Measurements from ENCODE around the gene CDKN2AIPNL.
"Not testable (repeated sequence)": the region's sequence is repeated elsewhere in the genome, so short reads cannot be mapped to it uniquely, and the experiment has no call there.

The CDKN2AIPNL gene

DNA sequence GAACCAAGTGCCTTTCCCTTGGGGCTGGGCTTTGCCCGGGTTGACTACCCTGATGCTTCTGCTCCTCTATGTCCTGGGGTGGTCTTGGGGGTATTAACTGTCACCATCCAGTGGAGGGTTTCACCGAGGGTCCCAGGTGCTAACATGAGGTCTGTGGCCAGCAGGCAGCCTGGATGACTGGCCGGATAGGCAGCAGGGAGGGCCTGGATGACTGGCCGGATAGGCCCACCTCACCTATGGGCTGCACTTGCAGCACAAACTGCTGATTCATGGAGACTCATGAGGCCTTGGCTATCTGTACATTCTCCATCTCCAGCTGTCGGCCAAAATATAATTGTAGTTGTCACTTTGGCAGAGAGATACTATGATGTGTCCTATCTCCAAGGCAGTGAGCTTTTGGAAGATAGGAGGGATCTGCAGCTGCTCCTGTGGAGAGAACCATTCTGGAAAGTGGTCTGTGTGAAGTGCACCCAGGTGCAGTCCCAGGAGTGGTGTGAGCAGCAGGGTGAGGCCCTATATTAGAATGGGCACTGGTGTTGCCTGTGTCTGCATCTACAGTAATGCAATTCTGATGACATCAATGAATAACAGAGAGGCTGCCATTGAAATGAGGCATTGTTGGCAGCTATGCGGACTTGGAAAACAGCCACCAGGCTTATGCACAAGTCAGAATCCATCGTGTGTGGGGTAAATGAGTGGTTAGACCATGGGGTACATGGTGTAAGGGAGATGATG, 26.3 kb upstream of the CDKN2AIPNL start:
- DNase-seq: no peak

DNA sequence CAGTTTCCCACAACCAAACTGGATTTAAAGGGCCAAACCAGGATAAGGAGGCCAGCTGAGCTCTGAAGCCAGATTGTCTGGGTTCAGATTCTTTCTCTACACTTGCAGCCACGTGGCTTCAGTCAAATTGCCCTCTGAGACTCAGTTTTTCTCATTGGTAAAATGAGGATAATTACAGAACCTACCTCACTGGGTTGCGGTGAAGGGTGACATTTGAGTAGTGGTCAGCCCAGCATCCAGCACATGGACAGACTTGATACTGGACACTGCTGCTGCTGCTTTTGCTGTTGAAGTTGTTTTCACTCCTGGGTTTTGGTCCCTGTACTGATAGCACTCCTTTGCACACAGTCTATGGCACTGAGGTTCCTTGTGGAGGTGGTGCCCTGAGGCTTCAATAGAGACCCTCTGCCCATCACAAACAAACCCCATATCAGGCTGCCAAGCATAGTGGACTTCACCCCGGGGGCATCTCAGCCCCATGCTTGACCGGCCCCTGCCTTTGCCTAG, 25.7 kb upstream of the CDKN2AIPNL start:
- no peak for DNase-seq

DNA sequence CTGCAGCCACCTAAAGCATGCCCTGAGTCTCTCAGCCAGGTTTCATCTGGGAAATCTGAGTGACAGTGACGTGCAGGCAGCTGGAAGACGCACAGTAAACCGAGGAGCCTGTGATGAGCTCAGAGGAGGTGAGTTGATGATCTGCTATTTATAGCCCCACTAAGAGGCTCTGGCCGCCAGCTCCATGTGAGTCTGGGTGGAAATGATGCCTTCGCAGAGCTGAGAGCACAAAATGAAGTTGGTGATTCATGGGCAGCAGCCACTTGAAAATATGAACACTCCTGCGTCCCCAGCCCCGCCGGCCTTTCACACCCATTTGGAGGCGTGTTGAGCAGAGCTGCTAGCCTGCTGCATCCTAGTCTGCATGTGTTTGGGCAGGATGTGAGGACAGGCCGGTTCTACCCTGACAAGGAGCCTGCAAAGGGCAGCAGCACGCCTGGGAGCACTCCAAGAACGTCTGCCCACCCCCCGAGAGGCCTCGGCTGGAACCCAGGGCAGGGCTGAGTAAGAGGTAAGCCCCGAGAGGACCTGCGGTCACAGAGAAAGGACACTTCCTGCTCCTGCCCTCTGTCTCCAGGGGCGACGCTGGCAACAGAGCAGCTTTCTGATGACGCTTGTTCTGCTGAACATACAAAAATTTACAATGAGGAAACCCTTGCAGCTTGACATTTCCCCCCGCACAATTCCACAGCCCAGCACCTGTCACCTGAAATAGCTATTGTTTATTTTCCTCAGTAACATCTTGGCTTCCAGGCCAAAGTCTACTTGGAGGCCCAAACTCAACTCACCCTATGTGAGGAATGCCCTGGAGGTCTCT, 25.1 kb upstream of the CDKN2AIPNL start:
- no peak for DNase-seq

DNA sequence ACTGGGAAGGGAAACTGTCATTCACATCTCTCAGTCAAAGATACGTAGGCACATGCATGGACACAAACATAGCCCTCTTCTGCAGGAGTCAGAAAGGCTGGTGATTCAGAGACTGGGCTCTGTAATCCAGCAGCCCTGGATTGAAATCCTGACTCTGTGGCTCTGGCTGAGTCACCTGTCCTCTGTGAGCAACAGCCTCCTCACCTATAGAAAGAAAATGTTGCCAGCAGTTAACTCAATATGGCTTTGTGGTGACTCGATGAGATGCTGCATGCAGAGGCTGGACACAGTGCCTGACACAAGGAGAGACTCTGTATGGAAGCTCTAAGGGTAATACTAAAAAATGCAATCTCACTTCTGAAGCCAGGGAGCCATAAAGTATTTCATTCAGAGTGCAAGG, 23.9 kb upstream of the CDKN2AIPNL start:
- no peak for DNase-seq

DNA sequence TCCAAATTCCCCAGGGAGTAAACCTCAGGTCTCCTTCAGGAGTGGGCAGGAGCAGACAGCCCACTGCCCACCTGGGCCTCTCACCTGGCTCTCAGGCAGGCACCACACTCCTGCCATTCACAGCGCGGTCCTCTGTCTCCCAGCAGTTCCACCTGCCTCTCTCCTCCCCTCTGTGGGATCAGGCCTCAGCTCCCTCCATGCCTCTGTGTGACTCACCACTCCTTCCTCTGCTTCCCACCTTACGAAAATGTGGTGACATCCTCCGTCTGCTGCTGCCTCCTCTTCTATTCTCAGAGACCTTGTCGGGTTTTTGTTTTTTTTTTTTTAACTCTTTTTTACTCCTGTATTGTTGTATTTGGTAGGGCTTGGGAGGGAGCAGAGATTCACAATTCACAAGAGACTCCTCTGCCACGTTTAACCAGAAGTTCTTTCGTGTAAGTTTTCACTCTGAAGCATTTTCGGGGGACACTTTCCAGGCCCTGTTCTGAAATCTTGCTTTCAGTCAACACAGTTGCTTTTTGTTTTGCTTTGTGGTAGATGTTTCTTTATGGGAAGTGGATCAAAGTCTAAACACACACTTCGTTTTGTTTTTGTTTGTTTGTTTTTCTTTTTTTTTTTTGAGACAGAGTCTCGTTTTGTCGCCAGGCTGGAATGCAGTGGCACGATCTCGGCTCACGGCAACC, 21.1 kb upstream of the CDKN2AIPNL start:
- no peak for DNase-seq

DNA sequence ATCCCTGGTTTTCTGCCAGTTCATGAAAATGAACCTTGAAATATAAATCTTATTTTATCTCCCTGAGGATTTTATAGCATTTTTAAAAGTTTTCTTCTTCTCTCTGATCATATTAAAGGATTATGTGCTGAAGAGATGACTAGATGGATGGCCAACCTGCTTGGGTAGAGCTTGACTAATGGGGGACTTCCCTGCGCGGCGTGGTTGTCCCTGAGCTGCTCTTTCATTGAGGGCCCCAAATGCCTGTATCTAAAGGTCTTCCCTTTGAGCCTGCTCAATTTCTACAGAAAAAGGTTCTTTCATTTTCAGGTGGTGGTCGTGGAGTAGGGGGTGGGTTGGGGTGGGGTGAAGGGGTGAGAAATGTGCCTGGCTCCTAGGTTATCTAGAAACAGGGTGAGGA, 20.5 kb upstream of the CDKN2AIPNL start:
- DNase-seq: no peak

DNA sequence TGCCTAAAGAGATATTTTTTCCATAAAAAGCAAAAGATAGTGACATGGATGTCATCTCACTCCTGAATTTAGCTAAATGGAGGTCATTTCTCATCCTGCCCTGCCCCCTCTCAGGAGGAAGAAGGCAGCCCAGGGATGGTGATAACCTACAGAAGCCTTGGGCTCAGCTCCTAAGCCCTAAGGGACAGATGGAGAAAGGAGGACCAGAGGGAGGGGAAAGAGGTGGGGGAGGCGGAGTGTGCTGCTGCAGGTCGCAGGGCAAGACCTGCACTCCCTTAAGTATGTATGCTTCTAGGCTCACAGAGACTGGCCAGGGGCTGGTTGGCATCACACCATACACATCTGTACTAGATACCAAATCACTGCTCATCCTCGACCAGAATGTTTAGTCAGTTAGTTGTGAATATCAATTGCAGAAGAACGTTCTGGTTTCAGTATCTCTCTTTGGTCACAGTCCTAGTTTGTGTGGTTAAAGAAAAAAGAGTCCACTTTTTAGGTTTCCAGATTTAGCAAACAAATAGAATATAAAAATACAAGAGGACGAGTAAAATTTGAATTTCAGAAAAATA, 18.4 kb upstream of the CDKN2AIPNL start:
- no peak for DNase-seq

DNA sequence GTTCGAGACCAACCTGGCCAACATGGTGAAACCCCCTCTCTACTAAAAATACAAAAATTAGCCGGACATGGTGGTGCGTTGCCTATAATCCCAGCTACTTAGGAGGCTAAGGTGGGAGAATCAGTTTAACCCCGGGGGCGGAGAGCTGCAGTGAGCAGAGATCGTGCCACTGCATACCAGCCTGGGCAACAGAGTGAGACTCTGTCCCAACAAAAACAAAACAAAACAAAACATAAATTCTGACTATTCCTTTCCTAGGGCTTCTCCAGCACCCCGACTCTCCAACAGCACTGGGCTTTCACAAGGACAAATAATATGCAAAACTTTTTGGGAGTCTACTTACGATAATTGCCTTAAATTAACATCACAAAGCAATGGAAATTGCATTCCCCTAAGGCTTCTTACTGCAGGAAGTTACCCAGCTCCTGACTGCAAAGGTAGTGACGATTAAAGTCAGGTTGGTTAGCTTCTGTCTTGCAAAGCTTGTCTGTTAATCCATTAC, 15.9 kb upstream of the CDKN2AIPNL start:
- DNase-seq: no peak

DNA sequence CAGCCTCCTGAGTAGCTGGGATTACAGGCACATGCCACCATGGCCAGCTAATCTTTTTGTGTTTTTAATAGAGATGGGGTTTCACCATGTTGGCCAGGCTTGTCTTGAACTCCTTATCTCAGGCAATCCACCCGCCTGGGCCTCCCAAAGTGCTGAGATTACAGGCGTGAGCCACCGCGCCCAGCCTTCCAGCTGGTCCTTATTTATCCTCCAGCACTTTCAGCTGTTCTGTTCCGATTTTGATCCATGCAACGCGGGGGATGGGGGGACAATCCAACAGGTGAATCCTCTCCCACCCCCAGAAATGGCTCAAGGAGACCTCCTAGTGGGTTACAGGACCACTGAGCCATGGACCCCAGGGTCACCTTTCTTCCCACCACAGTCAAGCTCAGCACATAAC, 14.7 kb upstream of the CDKN2AIPNL start:
- DNase-seq: no peak

DNA sequence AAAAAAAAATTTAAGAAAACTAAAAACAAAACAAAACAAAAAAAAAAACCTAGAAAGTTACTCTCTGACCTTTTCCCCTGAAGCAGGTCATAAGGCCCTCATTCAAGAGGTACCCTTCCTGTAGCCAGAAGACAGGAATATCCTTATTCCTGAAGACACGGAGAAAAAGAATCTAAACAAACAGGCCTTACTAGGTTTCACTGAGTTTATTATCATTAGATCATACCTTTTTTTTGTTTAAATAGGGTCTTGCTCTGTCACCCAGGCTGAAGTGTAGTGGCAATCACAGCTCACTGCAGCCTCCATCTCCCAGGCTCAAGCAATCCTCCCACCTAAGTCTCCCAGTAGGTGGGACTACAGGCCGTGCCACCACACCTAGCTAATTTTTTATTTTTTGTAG, 11.7 kb upstream of the CDKN2AIPNL start:
- no peak for DNase-seq

DNA sequence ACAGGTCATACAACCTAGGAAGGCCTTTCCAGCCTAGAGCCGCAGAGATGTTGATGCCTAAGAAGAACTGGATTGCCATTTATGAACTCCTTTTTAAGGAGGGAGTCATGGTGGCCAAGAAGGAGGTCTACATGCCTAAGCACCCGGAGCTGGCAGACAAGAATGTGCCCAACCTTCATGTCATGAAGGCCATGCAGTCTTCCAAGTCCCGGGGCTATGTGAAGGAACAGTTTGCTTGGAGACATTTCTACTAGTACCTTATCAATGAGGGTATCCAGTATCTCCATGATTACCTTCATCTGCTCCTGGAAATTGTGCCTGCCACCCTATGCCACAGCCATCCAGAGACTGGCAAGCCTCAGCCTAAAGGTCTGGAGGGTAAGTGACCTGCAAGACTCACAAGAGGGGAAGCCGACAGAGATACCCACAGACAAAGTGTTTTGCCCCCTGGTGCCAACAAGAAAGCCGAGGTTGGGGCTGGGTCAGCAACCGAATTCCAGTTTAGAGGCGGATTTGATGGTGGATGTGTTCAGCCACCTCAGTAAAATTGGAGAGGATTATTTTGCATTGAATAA, 11.2 kb upstream of the CDKN2AIPNL start:
- no peak for DNase-seq

DNA sequence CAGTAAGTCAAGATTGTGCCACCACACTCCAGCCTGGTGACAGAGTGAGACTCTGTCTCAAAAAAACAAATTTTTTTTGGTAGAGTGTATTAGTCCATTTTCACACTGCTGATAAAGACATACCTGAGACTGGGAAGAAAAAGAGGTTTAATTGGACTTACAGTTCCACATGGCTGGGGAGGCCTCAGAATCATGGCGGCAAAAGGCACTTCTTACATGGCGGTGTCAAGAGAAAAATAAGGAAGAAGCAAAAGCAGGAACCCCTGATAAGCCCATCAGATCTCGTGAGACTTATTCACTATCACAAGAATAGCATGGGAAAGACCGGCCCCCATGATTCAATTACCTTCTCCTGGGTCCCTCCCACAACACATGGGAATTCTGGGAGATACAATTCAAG, 9.4 kb upstream of the CDKN2AIPNL start:
- not testable (repeated sequence) for DNase-seq

DNA sequence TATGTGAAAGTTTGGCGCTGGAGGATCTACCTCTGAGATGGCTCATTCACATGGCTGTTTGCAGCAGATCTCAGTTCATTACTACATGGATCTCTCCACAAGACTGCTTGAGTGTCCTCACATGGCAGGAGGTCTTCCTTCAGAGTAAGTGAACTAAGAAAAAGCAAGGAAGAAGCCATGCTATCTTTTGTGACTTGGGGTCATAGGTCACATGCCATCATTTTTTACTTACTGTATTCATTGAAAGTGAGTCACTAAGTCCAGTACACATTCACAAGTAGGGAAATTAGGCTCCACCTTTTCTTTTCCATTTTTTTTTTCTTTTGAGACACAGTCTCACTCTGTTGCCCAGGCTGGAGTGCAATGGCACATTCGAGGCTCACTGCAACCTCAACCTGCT, 8.7 kb upstream of the CDKN2AIPNL start:
- no peak for DNase-seq

DNA sequence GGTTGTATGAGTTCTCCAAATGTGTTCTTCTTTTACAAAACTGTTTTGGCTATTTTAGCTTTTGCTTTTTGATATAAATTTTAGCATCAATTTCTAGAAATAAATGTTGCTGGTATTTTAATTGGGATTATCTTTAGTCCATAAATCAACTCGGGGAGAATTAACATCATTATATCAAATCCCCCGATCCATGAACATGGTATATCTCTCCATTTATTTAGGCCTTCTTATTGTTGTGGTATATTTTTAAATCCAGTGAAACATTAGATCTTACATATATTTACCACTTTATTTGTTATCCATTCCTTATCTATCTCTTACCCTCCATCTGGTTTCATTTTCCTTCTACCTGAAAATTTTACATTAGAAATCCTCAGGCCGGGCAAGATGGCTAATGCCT, 7.3 kb upstream of the CDKN2AIPNL start:
- no peak for DNase-seq

DNA sequence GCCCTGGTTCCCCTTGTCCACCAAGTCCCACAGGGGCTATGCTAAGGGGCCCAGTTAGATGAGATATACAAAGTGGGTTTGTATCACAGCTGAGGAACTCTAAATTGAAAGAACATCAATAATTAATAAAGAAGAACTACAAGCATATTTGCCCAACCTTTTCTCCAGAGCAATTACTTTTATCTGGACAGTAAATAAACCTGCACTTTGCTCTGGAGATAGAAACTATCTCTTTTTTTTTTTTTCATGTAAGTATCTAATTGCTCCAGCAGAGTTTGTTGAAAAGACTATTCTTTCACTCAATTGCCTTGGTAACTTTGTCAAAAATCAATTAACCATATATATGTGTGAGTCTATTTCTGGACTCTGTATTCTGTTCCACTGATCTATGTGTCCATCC, 6.0 kb upstream of the CDKN2AIPNL start:
- DNase-seq: no peak

DNA sequence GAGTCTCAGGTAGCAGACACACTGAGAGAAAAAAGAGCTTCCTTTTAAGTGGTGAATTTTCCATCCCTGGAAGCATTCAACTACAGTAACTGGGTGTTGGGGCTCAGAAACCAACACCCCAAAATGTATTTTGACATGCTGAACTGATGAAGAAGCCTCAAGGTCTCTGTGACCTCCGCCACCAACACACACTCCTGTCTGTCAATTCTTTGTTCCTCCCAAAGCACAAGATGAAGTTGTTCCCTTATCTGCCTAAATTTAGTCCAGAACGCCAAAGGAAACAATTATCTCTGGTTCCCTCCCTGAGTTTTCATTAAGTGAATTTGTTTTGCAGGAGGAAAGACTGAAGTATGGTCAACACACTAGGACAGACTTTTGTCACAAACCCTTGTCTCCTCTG, 1.4 kb upstream of the CDKN2AIPNL start:
- no peak for DNase-seq

DNA sequence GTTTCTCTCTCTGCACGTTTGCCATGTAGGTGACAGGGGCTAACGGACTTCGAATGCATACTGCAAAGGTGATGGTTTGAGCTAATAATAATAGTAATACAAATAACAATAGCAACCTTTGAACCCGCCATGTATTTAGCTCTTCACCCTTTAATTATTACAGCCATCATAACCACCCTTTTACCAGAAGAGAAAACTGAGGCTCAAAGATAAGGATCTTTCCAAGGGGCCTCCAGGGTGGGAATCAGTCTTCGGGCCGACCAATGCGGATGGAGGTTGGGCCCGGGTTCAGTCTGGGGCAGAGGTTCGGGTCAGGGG, 494 bp downstream of the CDKN2AIPNL start:
- no peak for DNase-seq

DNA sequence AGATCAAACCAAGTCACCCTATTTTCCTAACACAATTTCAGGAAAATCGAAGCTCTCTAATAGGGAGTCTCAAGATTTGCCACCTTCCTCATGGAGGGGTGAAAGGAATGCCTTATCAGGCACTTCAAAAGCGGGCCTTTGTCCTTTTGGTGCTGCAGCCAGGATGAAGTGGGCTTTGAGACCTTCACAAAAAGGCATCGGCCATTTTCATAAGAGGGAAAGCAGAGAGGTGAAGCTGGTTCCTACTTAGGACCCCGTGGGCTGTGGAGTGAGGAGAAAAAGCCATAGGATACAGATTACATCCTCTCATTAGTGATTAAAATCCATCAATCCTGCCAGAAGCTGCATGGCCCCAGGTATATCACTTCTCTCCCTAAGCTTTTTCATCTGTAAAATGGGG, 859 bp downstream of the CDKN2AIPNL start:
- no peak for DNase-seq

DNA sequence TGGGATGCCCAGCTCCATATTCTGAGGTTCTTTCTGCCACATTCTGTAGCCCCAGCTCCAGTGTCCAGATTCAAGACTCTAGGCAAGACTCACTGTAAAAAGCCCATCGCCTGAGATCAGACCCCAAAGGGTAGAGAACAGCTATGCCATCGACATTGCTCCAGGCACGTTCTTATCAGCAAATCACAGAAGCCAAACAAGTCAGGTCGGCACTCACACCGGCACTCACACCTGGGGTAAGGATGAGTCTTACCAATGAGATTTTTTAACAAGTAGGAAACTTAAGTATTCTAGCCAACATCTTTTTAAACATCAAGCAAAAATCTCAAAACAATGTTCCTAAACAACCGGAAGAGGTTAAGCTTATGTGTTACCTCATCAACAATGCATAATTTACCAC, 2.4 kb downstream of the CDKN2AIPNL start:
- no peak for DNase-seq

DNA sequence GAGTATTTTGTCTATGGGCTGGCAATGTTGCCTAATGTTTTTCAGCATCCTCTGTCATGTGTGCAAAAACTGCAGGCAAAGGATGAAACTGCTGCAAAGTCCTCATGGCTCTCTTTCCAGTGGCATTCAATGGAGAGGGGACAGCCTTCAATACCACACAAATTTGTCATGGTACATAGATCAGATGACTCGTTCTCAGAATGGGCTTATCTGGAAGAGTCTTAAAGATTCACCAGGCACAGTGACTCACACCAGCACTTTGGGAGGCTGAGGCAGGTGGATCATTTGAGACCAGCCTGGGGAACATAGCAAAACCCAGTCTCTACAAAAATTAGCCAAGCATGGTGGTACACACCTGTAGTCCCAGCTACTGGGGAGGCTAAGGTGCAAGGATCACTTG, 5.3 kb downstream of the CDKN2AIPNL start:
- DNase-seq: no peak

DNA sequence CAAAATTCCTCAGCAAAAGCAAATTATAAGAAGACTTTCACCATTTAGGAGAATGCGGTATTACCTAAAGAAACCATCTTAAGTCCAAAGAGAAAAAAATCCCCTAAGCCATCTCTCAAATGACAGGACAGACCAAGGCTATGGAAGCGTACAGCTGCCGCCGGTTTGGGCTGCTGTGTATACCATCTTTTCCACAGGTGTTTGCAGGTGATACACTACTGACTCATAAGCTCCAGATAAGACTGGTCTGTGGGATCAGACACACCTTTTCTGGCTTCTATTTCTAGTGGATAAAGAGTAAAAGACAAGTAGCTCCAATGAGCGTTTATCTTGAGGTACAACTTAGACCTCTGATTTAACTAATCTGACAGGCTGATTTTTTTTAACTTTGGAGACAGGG, 7.7 kb downstream of the CDKN2AIPNL start:
- no peak for DNase-seq

DNA sequence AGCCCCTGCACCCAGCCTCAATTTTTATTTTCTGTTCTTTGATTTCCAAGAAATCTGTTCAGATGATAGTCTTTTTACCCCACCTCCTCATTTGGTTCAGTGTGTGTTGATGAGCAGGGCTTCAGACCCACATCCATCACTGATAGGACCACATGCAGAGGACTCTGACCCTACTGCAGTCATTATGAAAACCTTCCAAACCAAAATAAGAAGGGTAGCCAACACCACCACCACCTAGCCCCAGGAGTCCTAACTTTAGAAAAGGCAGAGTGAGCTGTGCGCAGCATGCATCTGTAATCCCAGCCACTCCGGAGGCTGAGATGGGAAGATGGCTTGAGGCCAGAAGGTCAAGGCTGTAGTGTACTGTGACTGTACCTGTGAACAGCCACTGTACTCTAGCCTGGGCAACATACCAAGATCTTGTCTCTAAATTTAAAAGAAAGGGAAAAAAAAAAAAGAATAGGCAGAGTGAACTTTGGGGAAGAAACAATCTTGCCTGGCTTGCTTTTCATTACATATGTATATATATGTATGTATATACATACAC, 13.0 kb downstream of the CDKN2AIPNL start:
- DNase-seq: no peak

DNA sequence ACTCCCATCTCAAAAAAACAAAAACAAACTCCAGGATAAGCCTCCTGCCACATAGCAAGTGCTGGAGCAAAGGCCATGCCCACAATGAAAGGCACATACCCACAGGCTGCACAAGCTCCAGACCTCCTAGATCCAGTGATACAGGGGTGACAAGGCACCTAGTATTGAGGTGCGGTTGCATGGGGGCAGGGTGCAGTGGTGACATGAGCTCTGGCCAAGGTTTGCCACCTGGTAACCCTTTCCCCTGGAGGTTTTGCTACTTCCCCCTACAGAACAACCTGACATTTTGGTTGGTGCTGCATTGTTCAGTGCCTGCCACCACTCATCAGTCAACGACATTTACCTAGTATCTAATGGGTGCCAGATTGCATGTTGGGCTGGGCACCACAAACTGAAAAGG, 14.5 kb downstream of the CDKN2AIPNL start:
- no peak for DNase-seq
